SU-DHL-6 (cell line): ENCODE measurements around the gene PPP1R12C.

Experiments
- CTCF ChIP-seq: fragments of 200-600 bp; sonication (generic); IDR thresholded peaks from one replicate; pipeline ENCODE4 v1.5.1; 2017; ENCODE audit warnings: antibody characterized with exemption, mild to moderate bottlenecking, low read length, moderate library complexity; ENCODE audit not compliant: insufficient read depth, poor library complexity, severe bottlenecking
- EZH2phosphoT487 ChIP-seq: fragments of 200-600 bp; sonication (generic), shearing (Covaris generic); conservative IDR thresholded peaks from 2 replicates; pipeline ENCODE4 v1.6.1; 2018; ENCODE audit warnings: mild to moderate bottlenecking, antibody characterized with exemption, low read length, moderate library complexity, mixed read lengths

GRCh38 chr19:55044286-55044685 lies 73.2 kb downstream of the PPP1R12C start:
- TF ChIP-seq CTCF (no peak), EZH2phosphoT487 (no peak)
